Activated CD8-positive, alpha-beta memory T cell treated with anti-CD3 and anti-CD28 coated beads for 48 hours (primary cell): ENCODE measurements around the gene TAGLN3.

Experiments
- DNase-seq, 3 experiments: peaks; one replicate each; pipeline ENCODE4 v3.0.0-alpha.2; 2020; ENCODE audit warnings: low read depth in 2 of 3, low spot score in 2 of 3

TAGLN3 gene

DNA sequence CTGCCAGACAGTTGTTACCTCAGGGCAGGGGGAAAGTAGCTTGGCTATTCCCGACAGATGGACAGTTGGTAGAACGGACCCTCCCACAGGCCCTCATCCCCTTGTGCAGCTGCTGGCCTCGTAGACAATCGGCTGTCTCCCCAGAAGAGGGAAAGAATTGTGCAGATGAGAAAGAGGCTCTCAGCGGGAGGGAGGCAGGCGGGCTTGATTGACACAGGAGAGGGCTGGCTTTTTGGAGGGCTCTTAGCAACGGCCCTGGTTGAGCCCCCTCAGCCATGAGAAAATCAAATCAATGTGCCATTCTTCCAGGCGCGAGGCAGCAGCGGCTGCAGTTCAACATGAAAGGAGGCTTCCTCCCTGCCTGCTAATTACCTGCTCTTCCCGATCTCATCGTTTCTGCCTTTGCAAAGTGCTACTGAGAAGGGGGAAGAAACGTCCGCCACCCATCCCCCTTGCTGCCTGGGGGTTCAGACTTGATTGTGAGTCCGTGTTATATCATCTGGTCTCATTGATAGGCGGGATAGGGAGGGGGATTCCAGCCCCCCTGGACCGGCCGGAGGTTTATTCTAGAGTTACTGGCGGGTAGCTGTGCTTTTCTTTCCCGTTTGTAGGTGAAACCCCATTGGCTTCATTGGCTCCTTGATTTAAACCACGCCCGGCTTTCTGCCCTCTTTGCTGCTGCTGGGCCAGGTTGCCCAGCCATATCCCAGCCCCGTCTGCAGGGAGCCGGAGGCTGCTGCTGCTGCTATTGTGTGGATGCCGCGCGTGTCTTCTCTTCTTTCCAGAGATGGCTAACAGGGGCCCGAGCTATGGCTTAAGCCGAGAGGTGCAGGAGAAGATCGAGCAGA, at the start of gene TAGLN3:
TSS of gene TAGLN3 (plus strand) at position 287 of the 848 bp plus-strand sequence. CDS start at position 788, 501 bp downstream.
- DNase-seq = no peak

DNA sequence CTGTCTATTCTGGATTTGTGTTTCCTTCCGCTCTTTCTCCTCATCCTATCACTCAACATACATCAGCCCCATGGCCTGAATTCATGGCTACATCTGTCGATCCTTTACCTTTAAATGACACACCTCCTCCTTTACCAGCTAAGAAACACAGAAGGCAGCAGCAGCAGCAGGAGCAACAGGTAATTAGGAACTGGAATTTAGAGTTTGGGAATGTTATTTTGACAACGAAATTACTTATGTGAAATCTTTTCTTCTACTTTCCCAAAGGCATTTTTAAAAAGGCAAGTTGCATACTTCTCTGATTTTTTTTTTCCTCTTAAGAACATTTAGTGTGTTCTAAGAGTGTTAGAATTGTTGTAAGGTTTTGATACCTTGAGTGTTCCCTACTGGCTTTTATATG, 49.0 kb upstream of the TAGLN3 start:
- no peak for DNase-seq

GRCh38 chr3:111951032-111951431, 47.7 kb upstream of the TAGLN3 start:
- no peak for DNase-seq

DNA sequence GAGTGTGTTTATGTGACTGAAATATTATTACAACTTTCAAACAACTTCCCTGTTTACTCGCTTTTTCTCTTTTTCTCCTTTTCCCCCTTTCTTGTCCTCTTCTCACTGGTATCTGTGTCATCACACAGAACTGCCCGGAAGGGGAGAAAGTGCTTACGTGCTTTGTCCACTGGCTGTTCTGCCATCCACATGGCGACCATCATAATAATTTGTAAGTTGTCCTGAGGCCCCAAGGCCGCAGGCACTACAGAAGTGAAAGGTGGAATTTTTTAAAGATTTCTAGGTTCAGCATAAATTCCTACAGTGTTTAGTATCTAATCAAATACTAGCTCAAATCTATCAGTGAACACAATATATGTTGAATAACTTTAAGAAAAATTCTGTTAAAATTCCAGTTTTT, 46.6 kb upstream of the TAGLN3 start:
- no peak for DNase-seq

GRCh38 chr3:111952866-111953450, 45.8 kb upstream of the TAGLN3 start:
- no peak for DNase-seq

DNA sequence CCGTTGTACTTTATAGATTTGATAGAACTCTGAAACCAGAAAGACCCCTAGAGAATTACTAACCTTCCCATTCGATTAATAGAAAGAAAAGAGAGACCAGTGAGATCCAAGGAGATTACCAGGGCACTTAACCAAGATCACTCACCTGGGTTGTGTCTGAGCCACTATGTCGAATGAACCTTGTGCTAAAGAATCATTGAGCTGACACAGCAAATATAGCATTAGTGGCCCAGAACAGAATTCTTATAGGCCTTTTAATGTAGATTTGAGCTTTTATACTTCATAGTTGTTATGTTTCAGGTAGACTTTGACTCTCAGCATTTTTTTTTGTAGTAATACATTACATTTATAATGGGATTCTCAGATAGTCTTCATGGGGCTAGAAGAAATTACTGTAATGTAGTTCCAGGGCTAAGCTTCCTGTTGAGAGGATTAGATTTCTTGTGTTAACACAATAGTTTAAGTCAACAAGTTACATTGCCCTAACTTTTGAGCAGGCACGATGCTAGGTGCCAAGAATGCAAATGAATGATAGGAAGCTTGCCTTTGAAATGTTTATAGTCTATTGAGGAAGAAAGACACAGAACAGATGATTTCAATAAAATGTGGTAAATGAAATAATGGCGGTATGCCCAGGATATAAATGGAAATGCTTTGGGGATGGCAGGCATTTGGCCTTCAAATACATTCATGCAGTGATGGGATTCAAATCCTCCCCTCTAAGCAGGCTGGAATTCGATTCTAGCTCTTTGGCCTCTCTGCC, 44.3 kb upstream of the TAGLN3 start:
- DNase-seq = no peak

DNA sequence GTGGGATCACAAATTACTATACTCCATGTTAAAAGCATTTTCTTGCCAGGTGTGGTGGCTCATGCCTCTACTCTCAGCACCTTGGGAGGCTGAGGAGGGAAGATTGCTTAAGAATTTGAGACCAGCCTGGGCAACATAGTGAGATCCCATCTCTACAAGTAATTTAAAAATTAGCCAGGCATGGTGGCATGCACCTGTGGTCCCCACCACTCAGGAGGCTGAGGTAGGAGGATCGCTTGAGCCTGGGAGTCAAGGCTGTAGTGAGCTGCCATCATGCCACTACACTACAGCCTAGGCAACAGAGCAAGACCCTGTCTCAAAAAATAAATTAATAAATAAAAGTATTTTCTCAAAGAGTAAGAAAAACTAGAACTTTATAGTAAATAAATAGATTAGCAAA, 42.8 kb upstream of the TAGLN3 start:
- no peak for DNase-seq

DNA sequence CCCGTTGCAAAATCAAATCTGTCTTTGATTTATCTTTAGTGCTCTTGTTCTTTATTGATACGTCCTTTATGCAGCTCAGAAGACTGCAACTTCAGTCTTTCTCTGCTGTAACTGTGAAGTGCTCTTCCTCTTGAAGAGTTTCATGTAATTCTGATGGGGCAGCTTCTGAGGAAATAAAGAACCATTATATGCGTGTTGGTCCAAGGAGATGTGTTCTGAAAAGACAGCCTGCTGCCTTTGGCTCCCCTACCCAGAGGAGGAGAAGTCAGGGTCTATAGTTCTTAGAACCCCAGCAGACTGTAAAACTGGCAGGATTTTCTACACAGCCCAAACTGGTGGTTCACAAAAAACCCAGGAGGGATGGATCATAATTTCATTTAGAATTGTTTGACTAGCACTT, 42.3 kb upstream of the TAGLN3 start:
- no peak for DNase-seq

DNA sequence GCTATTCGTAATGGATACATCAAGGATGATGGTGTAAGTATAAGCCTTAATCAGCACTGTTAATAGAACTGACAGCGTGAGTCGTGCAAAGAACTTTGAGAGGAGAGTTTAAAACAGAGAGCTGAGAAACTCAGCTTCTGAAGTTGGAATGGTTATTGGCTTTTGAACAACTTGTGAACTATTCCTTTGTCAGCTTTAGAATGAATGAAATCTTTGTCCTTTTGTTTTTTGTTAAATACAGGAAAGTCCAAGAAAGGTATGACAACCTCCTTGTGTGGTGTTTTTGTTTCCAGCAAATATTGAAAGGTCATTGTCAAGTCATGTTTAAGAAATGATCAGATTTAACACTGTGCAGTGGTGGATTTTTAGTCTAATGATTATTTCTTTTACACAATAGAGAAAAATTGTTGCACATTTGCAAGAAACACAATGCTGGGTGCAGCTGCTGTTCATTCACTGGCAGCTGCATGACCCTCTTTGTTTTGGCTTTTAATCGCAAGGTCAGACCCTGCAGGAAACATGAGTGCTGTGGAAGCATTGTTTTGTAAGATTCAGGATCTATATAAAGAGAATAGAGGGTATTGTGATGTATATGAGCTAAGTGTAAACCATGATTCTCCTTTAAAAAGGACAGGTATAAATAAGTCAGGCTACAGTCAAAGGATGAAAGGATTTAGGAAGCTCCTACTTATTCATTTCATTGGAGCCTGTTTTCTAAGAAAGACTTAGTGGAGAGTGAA, 41.6 kb upstream of the TAGLN3 start:
- DNase-seq = no peak

GRCh38 chr3:111961461-111962164, 37.1 kb upstream of the TAGLN3 start:
- no peak for DNase-seq

DNA sequence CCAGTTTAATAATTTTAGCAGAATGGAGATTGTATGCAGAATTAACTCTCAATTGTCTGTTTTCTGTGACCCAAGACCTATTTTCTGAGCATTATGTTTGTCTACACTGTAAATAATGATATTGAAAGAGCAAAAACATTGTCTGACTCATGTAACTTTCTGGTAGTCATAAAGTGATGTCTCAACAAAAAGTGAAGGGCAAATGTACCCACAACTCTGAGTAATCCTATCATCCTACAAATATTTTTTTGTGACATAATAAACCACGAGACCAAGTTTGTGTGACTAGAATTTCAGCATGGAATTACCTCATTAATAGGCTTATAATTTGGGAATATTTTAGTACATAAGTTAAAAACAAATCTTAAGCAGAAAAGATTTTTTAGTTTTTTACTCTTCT, 35.3 kb upstream of the TAGLN3 start:
- DNase-seq = no peak

GRCh38 chr3:111965484-111965883, 33.2 kb upstream of the TAGLN3 start:
- no peak for DNase-seq

- no peak for DNase-seq
These were observed 31.7 kb upstream of the TAGLN3 start for GRCh38 chr3:111967068-111967467.

GRCh38 chr3:111967651-111968274, 31.0 kb upstream of the TAGLN3 start:
- DNase-seq = peak; percentile 42 to 75 (median 45)

- no peak for DNase-seq
These were observed 30.2 kb upstream of the TAGLN3 start for GRCh38 chr3:111968319-111969054.

GRCh38 chr3:111970376-111970775, 28.3 kb upstream of the TAGLN3 start:
- DNase-seq = no peak

DNA sequence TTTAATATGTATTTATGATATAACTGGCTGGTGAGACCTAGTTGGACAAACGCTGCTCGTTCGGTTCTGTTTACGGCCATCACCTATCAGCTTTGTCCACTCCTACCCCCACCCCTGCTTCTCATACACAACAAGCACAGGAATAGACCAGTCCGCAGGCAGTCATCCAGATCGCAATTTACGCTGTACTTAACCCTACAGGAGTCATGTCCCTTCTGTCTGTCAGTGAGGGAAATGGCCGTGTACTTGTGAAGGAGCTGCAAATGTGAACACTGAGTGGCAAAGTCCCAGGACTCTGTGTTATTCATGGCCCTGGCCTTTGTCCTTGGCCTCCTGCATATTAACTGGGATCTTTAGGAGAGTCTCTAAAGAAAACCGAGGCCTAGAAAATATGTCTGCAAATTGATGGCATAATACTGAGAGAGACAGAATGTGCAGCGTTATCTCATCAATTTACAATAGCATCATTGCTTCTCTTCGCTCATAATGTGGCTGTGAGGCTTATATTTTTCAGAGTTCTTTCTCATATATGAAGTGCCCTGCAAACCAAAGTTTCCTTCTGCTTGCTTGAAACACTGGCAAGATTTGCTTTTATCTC, 27.1 kb upstream of the TAGLN3 start:
- no peak for DNase-seq

GRCh38 chr3:111972891-111973290, 25.8 kb upstream of the TAGLN3 start:
- no peak for DNase-seq

- no peak for DNase-seq
These were observed 23.6 kb upstream of the TAGLN3 start for GRCh38 chr3:111975131-111975530.
